ACC112 (cell line): ENCODE measurements around the gene TRIL.

ENCODE experiments used
- H2AFZ ChIP-seq: fragments of 200-600 bp; sonication (generic); one replicate; pipeline ENCODE4 v1.6.0; 2017; ENCODE audit warnings: antibody characterized with exemption, low read length; ENCODE audit not compliant: unreplicated experiment
- H3K27ac ChIP-seq: fragments of 200-600 bp; sonication (generic); 2 replicates; pipeline ENCODE4 v1.5.1; 2014; ENCODE audit warnings: low read depth, mild to moderate bottlenecking, antibody characterized with exemption, low read length, moderate library complexity
- H3K27me3 ChIP-seq: fragments of 200-600 bp; sonication (generic); 2 replicates; pipeline ENCODE4 v1.6.1; 2014; ENCODE audit warnings: mild to moderate bottlenecking, antibody characterized with exemption, low read length, moderate library complexity, mixed read lengths; ENCODE audit not compliant: insufficient read depth
- H3K36me3 ChIP-seq: fragments of 200-600 bp; sonication (generic); 2 replicates; pipeline ENCODE4 v1.6.1; 2016; ENCODE audit warnings: mild to moderate bottlenecking, antibody characterized with exemption, low read length, moderate library complexity, mixed read lengths; ENCODE audit not compliant: insufficient read depth
- H3K4me1 ChIP-seq: fragments of 200-600 bp; sonication (generic); one replicate; pipeline ENCODE4 v1.6.1; 2016; ENCODE audit warnings: low read length, mixed read lengths; ENCODE audit not compliant: insufficient read depth, unreplicated experiment, control insufficient read depth
- H3K4me3 ChIP-seq: fragments of 200-600 bp; sonication (generic); 2 replicates; pipeline ENCODE4 v1.5.1; 2014; ENCODE audit warnings: mild to moderate bottlenecking, low read depth, low read length
- H3K79me2 ChIP-seq: fragments of 200-600 bp; sonication (generic); one replicate; pipeline ENCODE4 v1.6.0; 2016; ENCODE audit warnings: low read length; ENCODE audit not compliant: control insufficient read depth, unreplicated experiment, insufficient read depth

Gene TRIL

DNA sequence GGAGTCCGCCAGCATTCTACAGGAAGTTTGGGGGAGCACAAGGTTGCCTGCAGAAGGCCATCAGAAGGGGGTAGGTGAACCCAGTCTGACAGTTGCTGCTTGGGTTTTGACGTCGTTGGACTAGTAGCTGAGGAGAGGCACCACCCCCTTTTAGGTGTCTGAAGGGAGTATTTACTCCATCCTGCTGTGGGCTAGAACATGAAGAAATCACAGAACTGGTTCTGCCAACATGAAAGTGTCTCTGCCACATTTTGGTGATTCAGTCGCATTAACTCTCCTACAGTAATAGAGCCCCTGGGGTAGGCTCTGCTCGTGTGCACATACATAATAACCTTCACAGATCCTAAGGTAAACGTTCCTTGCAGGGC is 834 bp upstream of the TRIL start:
- Histone ChIP-seq H3K4me3 (no peak overlapping the region), H3K4me1 (no peaks in the 10 kb centered on the region), H3K27me3 (peaks cover 55% of the 10 kb centered on the region), H3K36me3 (no peaks in the 10 kb centered on the region), H3K27ac (no peak overlapping the region), H3K79me2 (no peaks in the 10 kb centered on the region), H2AFZ (no peak overlapping the region)

DNA sequence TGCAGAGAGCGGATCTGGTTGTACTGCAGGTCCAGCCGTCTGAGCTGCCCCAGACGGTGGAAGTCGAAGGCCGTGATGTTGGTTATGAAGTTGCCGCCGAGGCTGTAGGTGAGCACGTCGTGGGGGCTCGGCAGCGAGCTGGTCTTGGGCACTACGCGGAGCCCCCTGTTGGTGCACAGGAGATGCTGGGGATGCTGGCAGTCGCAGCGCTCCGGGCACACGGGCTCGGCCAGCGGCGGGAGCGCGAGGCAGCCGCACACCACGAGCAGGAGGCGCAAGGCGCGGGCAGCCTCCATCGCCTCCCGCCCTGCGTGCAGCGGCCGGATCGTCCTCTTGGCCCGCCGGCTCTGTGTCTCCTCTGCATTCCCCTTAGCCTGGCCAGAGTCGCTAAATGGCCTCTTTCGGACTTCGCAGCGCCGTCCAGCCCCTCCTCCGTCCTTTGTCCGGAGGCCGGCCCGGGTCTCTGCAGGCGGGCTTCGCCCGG is 337 bp downstream of the TRIL start:
- Histone ChIP-seq H3K36me3 (no peaks in the 10 kb centered on the region), H3K79me2 (no peaks in the 10 kb centered on the region), H3K4me3 (peak overlapping the region; percentile 60), H3K27ac (no peak overlapping the region), H3K27me3 (peaks cover 55% of the 10 kb centered on the region), H2AFZ (no peak overlapping the region), H3K4me1 (no peaks in the 10 kb centered on the region)

DNA sequence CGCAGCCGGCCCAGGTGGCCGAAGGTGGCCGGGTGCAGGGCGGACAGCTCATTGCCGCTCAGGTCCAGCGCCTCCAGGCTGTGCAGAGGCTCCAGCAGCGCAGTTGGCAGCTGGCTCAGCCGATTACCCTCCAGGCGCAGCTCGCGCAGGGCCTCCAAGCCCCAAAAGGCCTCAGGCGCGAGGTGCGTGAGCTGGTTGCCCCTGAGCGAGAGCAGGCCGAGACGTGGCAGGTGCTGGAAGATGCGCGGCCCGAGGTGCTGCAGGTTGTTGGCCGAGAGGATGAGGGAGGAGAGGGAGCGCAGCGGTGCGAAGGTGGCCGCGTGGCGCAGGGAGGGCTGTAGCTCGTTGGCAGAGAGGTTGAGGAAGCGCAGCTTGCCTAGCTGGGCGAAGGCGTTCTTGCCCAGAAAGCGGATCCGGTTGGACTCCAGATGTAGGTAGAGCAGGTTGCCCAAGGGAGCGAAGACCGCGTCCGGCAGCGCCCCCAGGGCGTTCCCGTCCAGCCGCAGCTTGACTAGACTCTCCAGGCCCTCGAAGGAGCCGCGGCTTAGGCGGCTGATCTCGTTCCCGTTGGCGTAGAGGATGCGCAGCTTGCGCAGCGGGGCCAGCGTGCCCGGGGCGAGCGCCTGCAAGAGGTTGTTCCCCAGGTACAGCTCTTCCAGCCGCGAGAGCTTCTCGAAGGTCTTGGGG is 923 bp downstream of the TRIL start:
- H2AFZ ChIP-seq = no peak overlapping the region
- no peaks in the 10 kb centered on the region for H3K79me2 ChIP-seq
- H3K36me3 ChIP-seq = no peaks in the 10 kb centered on the region
- peak overlapping the region; percentile 60 for H3K4me3 ChIP-seq
- H3K27ac ChIP-seq = no peak overlapping the region
- H3K27me3 ChIP-seq = peaks cover 55% of the 10 kb centered on the region
- H3K4me1 ChIP-seq = no peaks in the 10 kb centered on the region

DNA sequence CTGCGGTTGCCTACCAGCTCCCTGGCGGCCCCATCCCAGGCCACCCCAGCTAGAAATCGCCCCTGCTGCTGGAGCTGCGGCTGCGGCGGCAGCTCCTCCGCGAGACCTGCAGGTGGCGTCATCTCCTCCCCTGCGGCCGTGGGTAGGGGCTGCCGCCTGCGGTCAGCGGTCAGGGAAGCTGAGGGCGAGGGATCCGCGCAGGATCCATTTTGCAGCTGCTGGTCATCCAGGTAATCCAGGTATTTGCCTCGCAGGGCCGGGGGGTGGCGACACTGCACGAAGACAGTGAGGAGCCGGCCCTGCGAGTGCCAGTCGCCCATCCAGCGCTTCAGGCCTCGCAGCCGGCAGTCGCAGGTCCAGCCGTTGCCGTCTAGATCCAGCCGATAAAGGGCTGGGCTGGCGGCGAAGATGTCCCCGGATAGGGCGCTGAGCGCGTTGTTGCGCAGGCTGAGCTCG is 1.5 kb downstream of the TRIL start:
- Histone ChIP-seq H3K4me3 (peak overlapping the region; percentile 60), H3K4me1 (no peaks in the 10 kb centered on the region)

DNA sequence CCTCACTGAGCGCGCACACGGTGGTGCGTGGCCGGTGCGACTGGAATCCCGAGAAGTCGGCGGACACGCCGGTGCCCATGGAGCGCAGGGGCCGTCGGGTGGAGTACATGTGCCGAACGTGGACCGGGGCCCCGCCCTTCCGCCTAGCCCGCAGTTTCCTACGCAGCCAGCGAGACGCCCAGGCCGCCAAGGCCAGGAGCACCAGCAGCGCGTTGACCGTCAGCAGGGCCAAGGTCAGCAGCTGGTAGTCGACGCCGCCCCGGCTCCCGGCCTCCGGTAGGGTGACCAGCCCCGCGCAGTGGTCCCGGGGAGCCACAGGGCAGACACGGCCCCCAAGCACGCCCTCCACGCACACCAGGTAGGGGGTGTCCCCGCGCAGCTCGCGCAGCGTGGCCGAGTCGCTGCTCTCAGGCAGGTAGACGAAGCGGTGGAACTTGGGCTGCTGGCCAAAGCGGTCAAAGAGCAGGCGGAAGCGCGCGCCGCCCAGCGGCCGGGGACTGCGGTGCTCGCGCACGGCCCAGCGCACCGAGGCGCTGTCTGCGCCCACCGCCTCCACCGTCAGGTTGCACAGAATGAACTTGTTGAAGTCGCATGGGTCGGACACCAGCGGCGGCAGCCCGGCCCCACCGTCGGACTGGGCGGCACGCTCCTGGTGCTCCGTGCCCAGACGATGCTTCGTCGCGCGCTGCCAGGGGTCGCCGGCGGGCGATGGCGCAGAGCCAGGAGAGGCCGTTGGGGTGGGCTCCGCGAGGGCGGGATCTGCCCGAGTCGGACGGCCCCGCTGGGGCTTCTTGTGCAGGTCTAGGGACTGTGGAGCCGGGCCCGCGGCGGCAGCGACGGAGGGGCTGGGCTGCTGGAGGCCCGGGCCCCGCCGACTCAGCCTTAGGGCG is 2.2 kb downstream of the TRIL start:
- H3K4me1 ChIP-seq = no peaks in the 10 kb centered on the region
- H3K36me3 ChIP-seq = no peaks in the 10 kb centered on the region
- no peak overlapping the region for H3K27ac ChIP-seq
- H3K27me3 ChIP-seq = peaks cover 59% of the 10 kb centered on the region
- H3K79me2 ChIP-seq = no peaks in the 10 kb centered on the region
- peak overlapping the region; percentile 60 for H3K4me3 ChIP-seq
- no peak overlapping the region for H2AFZ ChIP-seq

More for the DNA sequence above, 1.5 kb downstream of the TRIL start:
- Histone ChIP-seq H3K36me3 (no peaks in the 10 kb centered on the region), H3K27me3 (peaks cover 55% of the 10 kb centered on the region), H2AFZ (no peak overlapping the region), H3K27ac (no peak overlapping the region), H3K79me2 (no peaks in the 10 kb centered on the region)

DNA sequence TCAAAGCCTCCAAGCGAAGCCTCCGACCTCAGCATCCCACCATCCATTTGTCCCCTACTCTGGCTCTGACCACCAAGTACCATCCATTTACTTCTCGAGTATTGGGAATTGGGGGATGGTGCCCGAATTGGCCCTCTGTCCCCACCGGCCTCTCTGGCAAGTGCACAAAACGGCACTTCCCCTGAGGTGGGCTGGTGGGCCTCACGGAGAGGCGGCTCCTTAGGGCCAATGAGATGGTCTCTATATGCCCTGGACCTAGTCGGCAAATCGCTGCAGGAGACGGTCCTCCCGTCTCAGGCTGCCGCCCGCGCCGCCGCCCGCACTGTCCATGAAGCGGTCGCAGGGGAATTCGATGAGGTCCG is 2.8 kb downstream of the TRIL start:
- H3K36me3 ChIP-seq = no peaks in the 10 kb centered on the region
- no peak overlapping the region for H3K4me3 ChIP-seq
- H3K27me3 ChIP-seq = peaks cover 61% of the 10 kb centered on the region
- H2AFZ ChIP-seq = no peak overlapping the region
- H3K27ac ChIP-seq = no peak overlapping the region
- H3K79me2 ChIP-seq = no peaks in the 10 kb centered on the region
- no peaks in the 10 kb centered on the region for H3K4me1 ChIP-seq

DNA sequence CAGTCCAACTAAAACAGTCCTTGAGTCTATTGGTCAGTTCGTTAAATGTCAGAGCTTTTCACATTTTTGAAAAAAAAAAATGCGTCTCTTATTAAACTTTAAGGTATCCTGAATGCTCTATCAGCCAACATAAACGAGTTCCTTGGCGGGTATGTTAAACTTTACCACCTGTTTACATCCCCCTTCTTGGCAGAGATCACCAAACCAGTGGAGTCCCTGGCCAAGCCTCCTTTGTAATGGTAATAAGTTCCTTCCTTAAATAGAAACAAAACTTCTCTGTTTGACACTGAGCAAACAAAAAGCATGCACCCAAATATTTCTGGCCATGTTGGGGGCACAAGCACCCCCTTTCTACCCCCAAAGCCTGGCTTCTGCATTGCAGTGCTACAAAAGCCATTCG is 3.2 kb downstream of the TRIL start:
- no peak overlapping the region for H3K4me3 ChIP-seq
- H3K79me2 ChIP-seq = no peaks in the 10 kb centered on the region
- no peaks in the 10 kb centered on the region for H3K36me3 ChIP-seq
- no peak overlapping the region for H3K27ac ChIP-seq
- H3K4me1 ChIP-seq = no peaks in the 10 kb centered on the region
- H2AFZ ChIP-seq = no peak overlapping the region
- H3K27me3 ChIP-seq = peaks cover 58% of the 10 kb centered on the region

DNA sequence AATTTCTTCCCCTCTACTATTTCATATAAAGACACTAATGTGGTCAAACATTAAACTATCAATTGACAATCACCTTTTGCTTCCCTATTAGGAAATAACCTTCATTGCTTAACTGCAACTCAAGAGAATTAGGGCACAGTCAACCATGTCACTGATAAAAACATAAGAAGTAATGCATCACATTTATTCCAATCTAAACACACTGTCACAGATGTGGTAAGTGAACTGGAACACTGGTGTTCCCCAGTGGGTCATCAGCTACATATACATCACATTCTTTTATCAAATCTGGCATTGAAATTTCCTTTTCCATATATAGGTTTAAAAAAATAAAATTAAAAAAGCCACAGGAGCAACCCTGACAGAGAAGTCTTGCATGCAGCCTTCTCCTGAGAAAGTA is 3.7 kb downstream of the TRIL start:
- H3K4me1 ChIP-seq = no peaks in the 10 kb centered on the region
- no peak overlapping the region for H3K4me3 ChIP-seq
- H3K27me3 ChIP-seq = peaks cover 54% of the 10 kb centered on the region
- no peak overlapping the region for H2AFZ ChIP-seq
- H3K36me3 ChIP-seq = no peaks in the 10 kb centered on the region
- no peak overlapping the region for H3K27ac ChIP-seq
- no peaks in the 10 kb centered on the region for H3K79me2 ChIP-seq

DNA sequence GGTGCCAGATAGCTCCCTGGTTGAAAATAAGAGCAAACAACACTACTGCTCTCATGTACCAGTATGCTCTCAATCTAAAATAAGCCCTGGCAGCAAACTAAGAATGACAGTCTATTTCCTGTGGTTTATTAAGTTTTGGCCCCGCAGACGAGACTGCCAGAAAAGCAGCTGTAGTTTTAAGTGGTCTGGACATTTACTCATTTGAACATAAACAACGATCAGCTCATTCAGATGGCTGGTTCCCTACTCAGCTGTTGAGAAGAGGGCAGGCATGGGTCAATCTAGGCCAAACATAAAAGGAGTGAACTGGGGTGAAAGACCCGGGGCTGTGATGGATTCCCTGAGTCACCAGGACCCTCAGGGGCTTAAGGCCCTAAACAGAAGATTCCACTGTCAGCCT is 4.5 kb downstream of the TRIL start:
- H3K79me2 ChIP-seq = no peaks in the 10 kb centered on the region
- H3K27ac ChIP-seq = no peak overlapping the region
- H3K4me1 ChIP-seq = no peaks in the 10 kb centered on the region
- H3K36me3 ChIP-seq = no peaks in the 10 kb centered on the region
- H3K4me3 ChIP-seq = no peak overlapping the region
- no peak overlapping the region for H2AFZ ChIP-seq
- peaks cover 48% of the 10 kb centered on the region for H3K27me3 ChIP-seq

DNA sequence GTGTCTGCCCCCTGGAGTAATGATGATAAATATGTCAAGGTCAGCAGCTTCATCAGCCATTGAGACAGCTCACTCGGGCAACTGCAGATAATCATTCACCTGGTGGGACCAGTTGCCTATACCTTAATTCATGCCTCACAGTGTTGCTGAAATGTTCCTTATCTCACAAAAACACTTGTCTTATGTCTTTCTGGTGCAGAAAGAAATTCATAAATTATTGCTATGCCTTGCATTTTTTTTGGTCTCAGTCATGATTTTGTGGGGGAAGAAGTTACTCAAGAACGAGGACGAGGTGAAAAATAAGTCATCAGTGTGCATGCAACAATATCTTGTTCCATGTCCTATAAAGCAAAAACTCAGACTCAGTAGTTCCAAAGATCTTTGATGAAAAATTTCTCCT is 16.0 kb downstream of the TRIL start:
- no peak overlapping the region for H3K4me3 ChIP-seq
- no peaks in the 10 kb centered on the region for H3K79me2 ChIP-seq
- no peak overlapping the region for H3K27ac ChIP-seq
- no peaks in the 10 kb centered on the region for H3K4me1 ChIP-seq
- peaks cover 6% of the 10 kb centered on the region for H3K27me3 ChIP-seq
- H3K36me3 ChIP-seq = no peaks in the 10 kb centered on the region
- no peak overlapping the region for H2AFZ ChIP-seq

DNA sequence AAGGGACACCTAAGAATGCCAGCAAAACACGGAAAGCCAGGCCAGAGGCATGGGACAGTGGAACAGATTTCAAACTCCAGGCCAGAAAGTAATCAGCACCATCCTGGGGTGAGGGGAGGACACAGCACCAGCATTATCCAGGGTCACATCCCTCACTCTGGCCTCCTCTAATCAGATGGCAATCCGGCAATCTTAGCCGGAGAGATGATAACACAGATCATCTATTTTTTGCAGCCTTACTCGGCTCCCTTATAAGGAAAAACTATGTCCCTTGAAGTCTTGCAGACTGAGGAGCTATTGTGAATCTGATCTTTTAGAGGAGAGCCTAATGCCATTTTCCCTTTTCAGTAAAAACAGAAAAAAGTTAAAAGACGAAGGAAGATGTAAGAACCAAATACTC is 16.5 kb downstream of the TRIL start:
- Histone ChIP-seq H2AFZ (no peak overlapping the region), H3K36me3 (no peaks in the 10 kb centered on the region), H3K4me3 (no peak overlapping the region), H3K4me1 (no peaks in the 10 kb centered on the region), H3K27ac (no peak overlapping the region), H3K79me2 (no peaks in the 10 kb centered on the region), H3K27me3 (peaks cover 6% of the 10 kb centered on the region)
